K562 (cell line): ENCODE results near the gene TBX10. TPM values are rescaled to one million over a fixed set of nuclear protein-coding genes. Genes with fewer than 3 reads are reported as not detected.

Experiments used
- ATAC-seq: fragments of 200-7000 bp; cut with Tn5 transposase; 3 replicates; pipeline ENCODE4 v1.9.1; 2020; ENCODE audit warnings: moderate library complexity
- BruUV-seq: library from RNA; stranded (reverse); fragments of 400-500 nt; replicated peaks from 2 replicates; lab custom pipeline; 2021; lab: Mats Ljungman, UMichigan
- CTCF ChIA-PET: fragments of 300-600 bp; formaldehyde crosslinking; extraction: SDS; loops from one replicate; lab custom pipeline; 2021; ENCODE audit warnings: low intra/inter-chr PET ratio; lab: Yijun Ruan, JAX
- POLR2A ChIA-PET: fragments of 300-600, 350-650 bp; sonication (Branson Sonifier 250); formaldehyde crosslinking; extraction: SDS; loops from one replicate; lab custom pipeline; 2021; ENCODE audit warnings: antibody characterized with exemption, inconsistent platforms; lab: Yijun Ruan, JAX
- DNase-seq, 4 experiments: peaks; one replicate each; pipeline versions ENCODE4 v3.0.0 to v3.0.0-alpha.2; 2011 to 2018; ENCODE audit warnings: low spot score in 3 of 4, mixed read lengths in 3 of 4; ENCODE audit errors: extremely low read depth in 1 of 4
- FAIRE-seq: peaks from 2 replicates; lab custom pipeline; 2011; peaks lifted over from hg19 to GRCh38; lab: Jason Lieb, UNC
- H2AFZ ChIP-seq: 2 replicates; pipeline ENCODE4 v1.6.0; 2011; ENCODE audit warnings: low read depth, low read length, control low read depth, inconsistent platforms
- H3K27ac ChIP-seq: fragments of 200-600 bp; 3 replicates; pipeline ENCODE4 v1.8.0; 2011; ENCODE audit warnings: low read depth, mild to moderate bottlenecking, control low read depth, inconsistent platforms, low read length, moderate library complexity, mixed read lengths; ENCODE audit errors: extremely low read depth
- H3K27me3 ChIP-seq, 2 experiments: fragments of 300-600 bp in 1 of 2; 2 replicates in 1 of 2; 3 replicates in 1 of 2; pipeline versions ENCODE4 v1.6.0 to v1.8.0; 2011; ENCODE audit warnings: inconsistent platforms in 2 of 2, low read length in 2 of 2, mild to moderate bottlenecking in 1 of 2, mixed read lengths in 1 of 2, moderate library complexity in 1 of 2; ENCODE audit not compliant: control insufficient read depth in 2 of 2, insufficient read depth in 2 of 2
- H3K36me3 ChIP-seq: fragments of 300-600 bp; 3 replicates; pipeline ENCODE4 v1.8.0; 2011; ENCODE audit warnings: mild to moderate bottlenecking, low read length, inconsistent platforms; ENCODE audit not compliant: control insufficient read depth, insufficient read depth
- H3K4me1 ChIP-seq, 2 experiments: fragments of 200-600 bp in 1 of 2; replicated peaks in 1 of 2; 2 replicates in 1 of 2; 3 replicates in 1 of 2; pipeline versions ENCODE4 v1.5.1 to v1.8.0; 2011; ENCODE audit warnings: inconsistent platforms in 2 of 2, low read length in 2 of 2, mild to moderate bottlenecking in 1 of 2, mixed read lengths in 1 of 2, moderate library complexity in 1 of 2; ENCODE audit not compliant: control insufficient read depth in 2 of 2, insufficient read depth in 2 of 2
- H3K4me2 ChIP-seq: 2 replicates; pipeline ENCODE4 v1.6.1; 2011; ENCODE audit warnings: low read length, control low read depth, inconsistent platforms, mixed read lengths; ENCODE audit not compliant: insufficient read depth
- H3K4me3 ChIP-seq: fragments of 200-600 bp; sonication (generic), shearing (Covaris generic); 2 replicates; pipeline ENCODE4 v1.5.1; 2016; ENCODE audit warnings: control low read depth, inconsistent platforms
- H3K79me2 ChIP-seq: fragments of 200-600 bp; 3 replicates; pipeline ENCODE4 v1.8.0; 2011; ENCODE audit warnings: low read length, inconsistent platforms; ENCODE audit not compliant: control insufficient read depth, insufficient read depth
- H3K9ac ChIP-seq, 2 experiments: 2 replicates each; pipeline versions ENCODE4 v1.6.0 to v1.6.1; 2011; ENCODE audit warnings: low read depth in 2 of 2, low read length in 2 of 2, control low read depth in 1 of 2, inconsistent platforms in 1 of 2, mild to moderate bottlenecking in 1 of 2, mixed read lengths in 1 of 2; ENCODE audit not compliant: insufficient read depth in 1 of 2
- H3K9me1 ChIP-seq: one replicate; pipeline ENCODE4 v1.6.0; 2011; ENCODE audit warnings: inconsistent platforms, mild to moderate bottlenecking, low read length, moderate library complexity; ENCODE audit not compliant: control insufficient read depth, insufficient read depth
- H3K9me3 ChIP-seq: replicated peaks from 2 replicates; pipeline ENCODE4 v1.5.1; 2011; ENCODE audit warnings: low read depth, low read length, inconsistent platforms; ENCODE audit not compliant: control insufficient read depth, insufficient read depth
- H4K20me1 ChIP-seq: replicated peaks from 2 replicates; pipeline ENCODE4 v1.6.1; 2011; ENCODE audit warnings: low read length, inconsistent platforms, mixed read lengths; ENCODE audit not compliant: control insufficient read depth, insufficient read depth
- CAMTA2 ChIP-seq: fragments of 250-450 bp; sonication (Bioruptor Pico); conservative IDR thresholded peaks from 2 replicates; pipeline ENCODE4 v1.5.1; 2022
- DIDO1 ChIP-seq: fragments of 450-650 bp; IDR thresholded peaks from 2 replicates; pipeline ENCODE4 v1.6.1; 2016; ENCODE audit warnings: low read depth, missing biosample characterization, missing genetic modification characterization
- ETV6 ChIP-seq, 3 experiments: fragments of 150-350 bp in 1 of 3; sonication (generic) in 1 of 3; formaldehyde crosslinking in 1 of 3; IDR thresholded peaks; 2 replicates each; pipeline versions ENCODE4 v1.6.1 to v1.8.0; 2014 to 2022; ENCODE audit warnings: borderline replicate concordance in 2 of 3, low read depth in 2 of 3, antibody characterized with exemption in 1 of 3, low read length in 1 of 3, mild to moderate bottlenecking in 1 of 3, missing genetic modification reagents in 1 of 3
- MEIS2 ChIP-seq: fragments of 450-650 bp; IDR thresholded peaks from 2 replicates; pipeline ENCODE4 v1.6.1; 2014; ENCODE audit warnings: mild to moderate bottlenecking; ENCODE audit not compliant: partially characterized antibody
- PCBP1 ChIP-seq: fragments of 200-400 bp; formaldehyde crosslinking; IDR thresholded peaks from 2 replicates; pipeline ENCODE4 v1.6.1; 2018; ENCODE audit warnings: mild to moderate bottlenecking, low read depth, low read length; ENCODE audit not compliant: poor library complexity, severe bottlenecking
- TCF7L2 ChIP-seq: fragments of 150-350 bp; IDR thresholded peaks from 2 replicates; pipeline ENCODE4 v1.6.1; 2016; ENCODE audit warnings: low read depth, mild to moderate bottlenecking, low read length, moderate library complexity
- TSC22D4 ChIP-seq: fragments of 450-650 bp; IDR thresholded peaks from 2 replicates; pipeline ENCODE4 v1.6.1; 2016; ENCODE audit warnings: missing genetic modification characterization, missing biosample characterization, control low read depth
- ZEB2 ChIP-seq: fragments of 450-650 bp; IDR thresholded peaks from 2 replicates; pipeline ENCODE4 v1.6.1; 2016
- ZFP36 ChIP-seq: fragments of 150-350 bp; IDR thresholded peaks from 2 replicates; pipeline ENCODE4 v1.6.1; 2018; ENCODE audit warnings: low read length, low read depth; ENCODE audit not compliant: partially characterized antibody
- ZNF143 ChIP-seq: sonication (generic); formaldehyde crosslinking; IDR thresholded peaks from 2 replicates; pipeline ENCODE4 v1.9.0; 2022; ENCODE audit warnings: mild to moderate bottlenecking, missing genetic modification reagents
- ZSCAN29 ChIP-seq: fragments of 450-650 bp; IDR thresholded peaks from 2 replicates; pipeline ENCODE4 v1.6.1; 2017
- WGBS: fragments of 100-300 bp; shearing (Covaris generic); methylation state at CpG from one replicate; pipeline ENCODE4 v1.1.6; 2016; ENCODE audit warnings: low coverage, mixed read lengths; ENCODE audit not compliant: insufficient coverage; ENCODE audit errors: missing lambda C conversion rate; 5-methylcytosine and 5-hydroxymethylcytosine counted together
- in situ Hi-C: fragments of 300-500 bp; cut with MboI; formaldehyde crosslinking; loops from 4 replicates; pipeline ENCODE4 v1.15.0; 2018; ENCODE audit warnings: inconsistent platforms, mixed read lengths
- intact Hi-C: fragments of 100-400 bp; cut with micrococcal nuclease; formaldehyde crosslinking; loops from 2 replicates; pipeline ENCODE4 v1.14.2; 2022
- polyA plus RNA-seq, 8 experiments: library from polyadenylated mRNA; depleted of rRNA in 4 of 8; stranded (reverse) in 5 of 8; unstranded in 3 of 8; fragments of >200 nt; fragmentation: Nextera tagmentation in 2 of 8; fragmentation: Illumina TruSeq in 1 of 8; extraction: Ambion mirVana in 2 of 8; extraction: Trizol in 1 of 8; gene quantifications; 2 replicates each; pipeline versions ENCODE4 v1.2.1 to v1.2.3, GENCODE V29; 2011 to 2014; ENCODE audit warnings: inconsistent platforms in 1 of 8, missing spikeins in 1 of 8
- total RNA-seq, 7 experiments: library from RNA; depleted of rRNA in 6 of 7; stranded (reverse); fragments of >200 nt in 6 of 7; fragmentation: Illumina TruSeq in 2 of 7; extraction: Trizol in 2 of 7; gene quantifications; 2 replicates each; pipeline versions ENCODE4 v1.2.1 to v1.2.3, GENCODE V29; 2011 to 2021; ENCODE audit warnings: low replicate concordance in 1 of 7

TBX10 gene
- total and polyA plus RNA-seq, 9 of the 15 experiments (the other 6 are each of a cell fraction or from before 2014, with no cell fraction given): not detected

GRCh38 chr11:67588899-67589415 lies 50.6 kb downstream of the TBX10 start (continued):
- peak; percentile 54 for TF ChIP-seq MEIS2

- ChIA-PET CTCF (no interaction called here), POLR2A (interaction anchor here (1.4 kb wide), 1 partner anchor 18 kb away, joined by 4 read pairs; no protein-coding TSS in a partner anchor)
- no peak for TF ChIP-seq ETV6 (IDR thresholded peaks at IDR 0.05; ENCODE audit: borderline replicate concordance in 1 of 2, low read depth in 2 of 2, low read length in 1 of 2)
- no peak for TF ChIP-seq ETV6 (CRISPR knock-in tag; IDR thresholded peaks at IDR 0.05; ENCODE audit: borderline replicate concordance)
- TF ChIP-seq CAMTA2 (CRISPR knock-in tag): no peak
- TF ChIP-seq DIDO1 (tag): no peak
- TF ChIP-seq ZSCAN29: no peak
- no peak for TF ChIP-seq PCBP1
- no peak for TF ChIP-seq ZEB2
- TF ChIP-seq TCF7L2: no peak
- no peak for TF ChIP-seq ZNF143 (CRISPR knock-in tag)
- TF ChIP-seq ZFP36: no peak
- no peak for TF ChIP-seq TSC22D4 (tag)
- H4K20me1 ChIP-seq: peaks cover 14% of the 10 kb centered on the region; the same call in 1 of the 2 replicates
- ATAC-seq (no peak), DNase-seq (peak in 1 of 4 experiments; percentile 5), FAIRE-seq (no peak)
- no TSS peak for BruUV-seq
- WGBS: 93% methylated on average over 1 of the region's 1 CpG
- peaks cover 32% of the 10 kb centered on the region for H3K79me2 ChIP-seq
- H3K4me2 ChIP-seq: no peak overlapping the region
- intact Hi-C loops (no loop called here), in situ Hi-C loops (no loop called here)
- no peak overlapping the region for H2AFZ ChIP-seq
- H3K9me1 ChIP-seq: peaks cover 5% of the 10 kb centered on the region
- no peaks in the 10 kb centered on the region for H3K27me3 ChIP-seq
- peaks cover 41% of the 10 kb centered on the region for H3K36me3 ChIP-seq
- no peaks in the 10 kb centered on the region for H3K9me3 ChIP-seq
- peaks cover 10 to 37% of the 10 kb centered on the region in 2 experiments; a peak in 4 of 5 replicates for H3K4me1 ChIP-seq
- no peak overlapping the region for H3K27ac ChIP-seq
- H3K4me3 ChIP-seq: no peak overlapping the region
- H3K9ac ChIP-seq: no peak overlapping the region
Measured at GRCh38 chr11:67588136-67588503, 51.4 kb downstream of the TBX10 start.
